OCI-LY7 (cell line): ENCODE measurements around the gene STOX2.

Source experiments
- CTCF ChIP-seq: fragments of 200-600 bp; sonication (generic); conservative IDR thresholded peaks from 2 replicates; pipeline ENCODE4 v1.5.1; 2014; ENCODE audit warnings: mild to moderate bottlenecking, antibody characterized with exemption, low read length, moderate library complexity, mixed read lengths
- EZH2phosphoT487 ChIP-seq: fragments of 200-600 bp; sonication (generic); IDR thresholded peaks from 2 replicates; pipeline ENCODE4 v1.6.1; 2018; ENCODE audit warnings: low read depth, borderline replicate concordance, mild to moderate bottlenecking, mixed run types, antibody characterized with exemption, low read length, moderate library complexity, mixed read lengths

- TF ChIP-seq CTCF (no peak), EZH2phosphoT487 (no peak)
Observed at GRCh38 chr4:184011826-184012380, 106.8 kb downstream of the STOX2 start.
